Measurements from ENCODE around the gene ARHGAP19.

DNA sequence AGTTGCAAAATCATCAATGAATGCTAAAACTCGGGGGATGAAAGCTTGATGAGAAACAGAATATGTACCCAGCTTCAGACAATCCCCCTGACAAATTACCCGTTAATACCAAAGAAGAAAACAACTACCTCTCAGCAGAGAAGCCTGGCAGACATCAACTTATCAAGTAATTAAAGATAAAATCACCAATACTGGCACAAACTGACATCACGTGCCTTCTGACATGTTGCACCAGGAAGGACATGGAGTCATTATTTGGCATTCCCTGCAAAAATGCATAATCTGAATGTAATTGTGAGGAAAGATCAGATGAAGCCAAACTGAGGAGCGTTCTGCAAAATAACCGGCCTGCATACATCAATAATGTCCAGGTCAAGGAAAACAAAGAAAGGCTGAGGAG, 114.4 kb downstream of the ARHGAP19 start:
- no peak for TF ChIP-seq CTCF (conservative IDR thresholded peaks at IDR 0.05)
- TF ChIP-seq EZH2 (IDR thresholded peaks at IDR 0.05; ENCODE audit: low read depth): no peak
